Vagina (tissue), 2 donors: ENCODE results near the gene PHKG2. TPM values are rescaled to one million over a fixed set of nuclear protein-coding genes. Genes with fewer than 3 reads are reported as not detected.

Experiments used
- DNase-seq, 2 donors: peaks; one replicate each; pipeline ENCODE4 v3.0.0-alpha.2; 2017; ENCODE audit errors: extremely low spot score in 2 of 2
- H3K27ac ChIP-seq: fragments of 200-600 bp; sonication (generic); one replicate; pipeline ENCODE4 v1.5.1; 2019
- H3K27me3 ChIP-seq: fragments of 200-600 bp; sonication (generic); one replicate; pipeline ENCODE4 v1.5.1; 2019
- H3K36me3 ChIP-seq, 2 donors: fragments of 200-600 bp; sonication (generic); one replicate each; pipeline ENCODE4 v1.5.1; 2017 to 2019
- H3K4me1 ChIP-seq: fragments of 200-600 bp; sonication (generic); one replicate; pipeline ENCODE4 v1.5.1; 2019
- H3K4me3 ChIP-seq, 2 donors: fragments of 200-600 bp; sonication (generic); 1 replicate in 1 of 2; 2 replicates in 1 of 2; pipeline ENCODE4 v1.5.1; 2016 to 2019
- H3K9me3 ChIP-seq: fragments of 200-600 bp; sonication (generic); one replicate; pipeline ENCODE4 v1.5.1; 2019
- POLR2A ChIP-seq, 2 donors: fragments of 450-650 bp; IDR thresholded peaks; one replicate each; pipeline ENCODE4 v1.6.1; 2017; ENCODE audit warnings: antibody characterized with exemption in 2 of 2, mild to moderate bottlenecking in 2 of 2, moderate library complexity in 2 of 2
- POLR2AphosphoS5 ChIP-seq, 2 donors: sonication (generic); formaldehyde crosslinking; IDR thresholded peaks; one replicate each; pipeline ENCODE4 v1.9.0; 2017; ENCODE audit warnings: antibody characterized with exemption in 2 of 2, mild to moderate bottlenecking in 2 of 2, low read depth in 1 of 2; ENCODE audit not compliant: insufficient read depth in 1 of 2
- intact Hi-C: fragments of 100-400 bp; cut with DNase I; formaldehyde crosslinking; loops from one replicate; pipeline ENCODE4 v1.15.1; 2023
- total RNA-seq: library from RNA; depleted of rRNA; stranded (reverse); fragments of >200 nt; gene quantifications from one replicate; pipeline ENCODE4 v1.2.3, GENCODE V29; 2016
- TF ChIP-seq, protein P1 (sequence below), 3 experiments: fragments of 450-650 bp in 2 of 3; fragments of 200-600 bp in 1 of 3; sonication (generic) in 1 of 3; IDR thresholded peaks; one replicate each; pipeline ENCODE4 v1.5.1; 2017 to 2019; ENCODE audit warnings: antibody characterized with exemption in 3 of 3, mild to moderate bottlenecking in 2 of 3, moderate library complexity in 2 of 3

Gene PHKG2
- 32.9 TPM for total RNA-seq

GRCh38 chr16:30747799-30748633 is at the start of gene PHKG2:
Gene PHKG2 (plus strand): TSS chr16:30748425. CDS start chr16:30748821, 396 bp downstream.
- DNase-seq, result peak; percentile 98 to 99
- Histone ChIP-seq H3K4me3 (peak within 1 kb of the TSS; percentile 92), H3K36me3 (peaks cover 0 to 24% of the 10 kb centered on the region in 2 donors), H3K4me1 (peaks cover 19% of the 10 kb centered on the region), H3K9me3 (no peaks in the 10 kb centered on the region), H3K27ac (peak within 1 kb of the TSS; percentile 75), H3K27me3 (no peaks in the 10 kb centered on the region)
- intact Hi-C loops, result no loop called here
- TF ChIP-seq POLR2A (IDR thresholded peaks at IDR 0.05) (no peak), POLR2AphosphoS5 (IDR thresholded peaks at IDR 0.05; ENCODE audit: insufficient read depth in 1 of 2, low read depth in 1 of 2) (peak; percentile 82 to 96)
- TF ChIP-seq, protein P1, sequence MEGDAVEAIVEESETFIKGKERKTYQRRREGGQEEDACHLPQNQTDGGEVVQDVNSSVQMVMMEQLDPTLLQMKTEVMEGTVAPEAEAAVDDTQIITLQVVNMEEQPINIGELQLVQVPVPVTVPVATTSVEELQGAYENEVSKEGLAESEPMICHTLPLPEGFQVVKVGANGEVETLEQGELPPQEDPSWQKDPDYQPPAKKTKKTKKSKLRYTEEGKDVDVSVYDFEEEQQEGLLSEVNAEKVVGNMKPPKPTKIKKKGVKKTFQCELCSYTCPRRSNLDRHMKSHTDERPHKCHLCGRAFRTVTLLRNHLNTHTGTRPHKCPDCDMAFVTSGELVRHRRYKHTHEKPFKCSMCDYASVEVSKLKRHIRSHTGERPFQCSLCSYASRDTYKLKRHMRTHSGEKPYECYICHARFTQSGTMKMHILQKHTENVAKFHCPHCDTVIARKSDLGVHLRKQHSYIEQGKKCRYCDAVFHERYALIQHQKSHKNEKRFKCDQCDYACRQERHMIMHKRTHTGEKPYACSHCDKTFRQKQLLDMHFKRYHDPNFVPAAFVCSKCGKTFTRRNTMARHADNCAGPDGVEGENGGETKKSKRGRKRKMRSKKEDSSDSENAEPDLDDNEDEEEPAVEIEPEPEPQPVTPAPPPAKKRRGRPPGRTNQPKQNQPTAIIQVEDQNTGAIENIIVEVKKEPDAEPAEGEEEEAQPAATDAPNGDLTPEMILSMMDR (IDR thresholded peaks at IDR 0.05), result peak in 1 of 3 experiments; percentile 13

- Histone ChIP-seq H3K4me3 (peak within 1 kb of the TSS; percentile 98 to 100), H3K27ac (peak within 1 kb of the TSS; percentile 100), H3K27me3 (no peaks in the 10 kb centered on the region), H3K36me3 (peaks cover 0 to 39% of the 10 kb centered on the region in 2 donors), H3K4me1 (peaks cover 25% of the 10 kb centered on the region), H3K9me3 (no peaks in the 10 kb centered on the region)
- intact Hi-C loops, result loop anchor here (2.0 to 5.0 kb wide), 2 partner anchors 40 to 63 kb away; partner anchors contain the start of genes CFAP119, FBRS and RNF40
- TF ChIP-seq, protein P1 (IDR thresholded peaks at IDR 0.05), result no peak
- TF ChIP-seq POLR2AphosphoS5 (IDR thresholded peaks at IDR 0.05; ENCODE audit: insufficient read depth in 1 of 2, low read depth in 1 of 2) (peak in 1 of 2 donors; percentile 50), POLR2A (IDR thresholded peaks at IDR 0.05) (no peak)
- DNase-seq, result peak in 1 of 2 donors; percentile 96
These were observed 49.2 kb upstream of the PHKG2 start, which contains the start of gene SRCAP for GRCh38 chr16:30698816-30699614. Gene SRCAP (plus strand): TSS chr16:30699171. CDS start chr16:30700825, 1,654 bp downstream.

GRCh38 chr16:30699615-30700099 is 48.6 kb upstream of the PHKG2 start:
- Histone ChIP-seq H3K4me3 (peak overlapping the region; percentile 98 to 100), H3K27me3 (no peaks in the 10 kb centered on the region), H3K9me3 (no peaks in the 10 kb centered on the region), H3K36me3 (peaks cover 0 to 45% of the 10 kb centered on the region in 2 donors), H3K27ac (peak overlapping the region; percentile 100), H3K4me1 (peaks cover 25% of the 10 kb centered on the region)
- DNase-seq, result no peak
- no peak for TF ChIP-seq POLR2AphosphoS5 (IDR thresholded peaks at IDR 0.05; ENCODE audit: insufficient read depth in 1 of 2, low read depth in 1 of 2)
- TF ChIP-seq POLR2A (IDR thresholded peaks at IDR 0.05), result no peak
- TF ChIP-seq, protein P1 (IDR thresholded peaks at IDR 0.05), result no peak
- intact Hi-C loops, result loop anchor here (2.0 to 5.0 kb wide), 2 partner anchors 41 to 63 kb away; partner anchors contain the start of genes CFAP119, FBRS and RNF40

DNA sequence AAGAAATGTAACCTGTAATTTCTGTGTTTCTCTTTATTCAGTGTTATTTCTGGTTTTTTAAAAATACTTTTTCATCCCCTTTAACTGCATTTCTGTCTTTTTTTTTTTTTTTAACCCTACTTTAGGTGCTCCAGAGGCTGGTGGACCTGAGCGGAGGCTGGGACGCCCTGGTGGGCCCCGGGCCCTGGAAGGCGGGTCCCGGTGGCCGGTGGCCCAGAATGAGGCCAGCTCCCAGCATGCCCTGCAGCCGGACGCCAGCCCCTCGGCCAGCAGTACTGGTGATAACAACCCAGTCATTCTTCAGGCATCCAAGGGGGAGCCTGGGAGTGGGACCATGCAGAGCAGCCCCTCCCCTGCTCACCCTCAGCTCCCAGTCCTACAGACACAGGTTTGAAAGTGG is 47.7 kb upstream of the PHKG2 start:
- intact Hi-C loops, result no loop called here
- H3K4me1 ChIP-seq, result peaks cover 25% of the 10 kb centered on the region
- DNase-seq, result no peak
- no peak overlapping the region for H3K27ac ChIP-seq
- no peaks in the 10 kb centered on the region for H3K9me3 ChIP-seq
- TF ChIP-seq, protein P1 (IDR thresholded peaks at IDR 0.05), result no peak
- TF ChIP-seq POLR2A (IDR thresholded peaks at IDR 0.05), result no peak
- TF ChIP-seq POLR2AphosphoS5 (IDR thresholded peaks at IDR 0.05; ENCODE audit: insufficient read depth in 1 of 2, low read depth in 1 of 2), result no peak
- H3K27me3 ChIP-seq, result no peaks in the 10 kb centered on the region
- peaks cover 4 to 54% of the 10 kb centered on the region in 2 donors for H3K36me3 ChIP-seq
- no peak overlapping the region for H3K4me3 ChIP-seq
